ENCODE measurements around the gene RNFT2.

DNA sequence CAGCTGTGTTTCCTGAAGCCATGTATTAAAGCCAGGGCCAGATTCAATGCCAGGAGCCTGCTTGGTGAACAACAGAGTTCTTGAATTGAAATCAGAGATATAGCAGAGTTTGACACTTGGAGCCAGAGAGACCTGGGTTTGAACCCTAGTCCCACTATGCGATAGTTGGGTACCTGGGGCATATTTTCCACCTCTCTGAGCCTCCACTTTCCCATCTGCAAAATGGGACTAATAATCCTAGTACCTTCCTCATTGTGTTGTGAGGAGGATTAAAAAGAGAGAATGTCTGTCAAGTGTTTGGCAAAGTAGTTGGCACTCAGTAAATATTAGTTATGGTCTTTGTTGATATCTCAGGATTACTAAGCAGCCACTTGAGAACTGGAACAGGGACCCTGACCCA, 149.1 kb downstream of the RNFT2 start:
- no peak for TF ChIP-seq ESRRA (CRISPR knock-in tag; IDR thresholded peaks at IDR 0.05; ENCODE audit: borderline replicate concordance)
- TF ChIP-seq, protein P1, sequence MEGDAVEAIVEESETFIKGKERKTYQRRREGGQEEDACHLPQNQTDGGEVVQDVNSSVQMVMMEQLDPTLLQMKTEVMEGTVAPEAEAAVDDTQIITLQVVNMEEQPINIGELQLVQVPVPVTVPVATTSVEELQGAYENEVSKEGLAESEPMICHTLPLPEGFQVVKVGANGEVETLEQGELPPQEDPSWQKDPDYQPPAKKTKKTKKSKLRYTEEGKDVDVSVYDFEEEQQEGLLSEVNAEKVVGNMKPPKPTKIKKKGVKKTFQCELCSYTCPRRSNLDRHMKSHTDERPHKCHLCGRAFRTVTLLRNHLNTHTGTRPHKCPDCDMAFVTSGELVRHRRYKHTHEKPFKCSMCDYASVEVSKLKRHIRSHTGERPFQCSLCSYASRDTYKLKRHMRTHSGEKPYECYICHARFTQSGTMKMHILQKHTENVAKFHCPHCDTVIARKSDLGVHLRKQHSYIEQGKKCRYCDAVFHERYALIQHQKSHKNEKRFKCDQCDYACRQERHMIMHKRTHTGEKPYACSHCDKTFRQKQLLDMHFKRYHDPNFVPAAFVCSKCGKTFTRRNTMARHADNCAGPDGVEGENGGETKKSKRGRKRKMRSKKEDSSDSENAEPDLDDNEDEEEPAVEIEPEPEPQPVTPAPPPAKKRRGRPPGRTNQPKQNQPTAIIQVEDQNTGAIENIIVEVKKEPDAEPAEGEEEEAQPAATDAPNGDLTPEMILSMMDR (IDR thresholded peaks at IDR 0.05) = no peak
- TF ChIP-seq, protein P2, sequence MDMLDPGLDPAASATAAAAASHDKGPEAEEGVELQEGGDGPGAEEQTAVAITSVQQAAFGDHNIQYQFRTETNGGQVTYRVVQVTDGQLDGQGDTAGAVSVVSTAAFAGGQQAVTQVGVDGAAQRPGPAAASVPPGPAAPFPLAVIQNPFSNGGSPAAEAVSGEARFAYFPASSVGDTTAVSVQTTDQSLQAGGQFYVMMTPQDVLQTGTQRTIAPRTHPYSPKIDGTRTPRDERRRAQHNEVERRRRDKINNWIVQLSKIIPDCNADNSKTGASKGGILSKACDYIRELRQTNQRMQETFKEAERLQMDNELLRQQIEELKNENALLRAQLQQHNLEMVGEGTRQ (CRISPR knock-in tag; IDR thresholded peaks at IDR 0.05) = no peak
